H9 (cell line): ENCODE measurements around the gene DOCK10. TPM values are rescaled to one million over a fixed set of nuclear protein-coding genes. Genes with fewer than 3 reads are reported as not detected.

Experiments used
- DNase-seq: peaks from one replicate; pipeline ENCODE4 v3.0.0-alpha.2; 2017
- H2AFZ ChIP-seq: one replicate; pipeline ENCODE4 v1.6.1; 2013; ENCODE audit warnings: mild to moderate bottlenecking, low read length, control low read depth, moderate library complexity
- H2AK5ac ChIP-seq: 2 replicates; pipeline ENCODE4 v1.6.1; 2013; ENCODE audit warnings: low read length, control low read depth, mixed read lengths; ENCODE audit not compliant: insufficient read length
- H2BK120ac ChIP-seq: one replicate; pipeline ENCODE4 v1.6.1; 2013; ENCODE audit warnings: low read depth, mild to moderate bottlenecking, low read length, control low read depth, inconsistent platforms; ENCODE audit not compliant: poor library complexity, severe bottlenecking
- H2BK12ac ChIP-seq: 2 replicates; pipeline ENCODE4 v1.6.1; 2013; ENCODE audit warnings: low read length, control low read depth, mixed read lengths, low read depth; ENCODE audit not compliant: insufficient read length
- H2BK15ac ChIP-seq: 2 replicates; pipeline ENCODE4 v1.6.1; 2013; ENCODE audit warnings: low read depth, low read length, control low read depth
- H2BK20ac ChIP-seq: one replicate; pipeline ENCODE4 v1.6.1; 2013; ENCODE audit warnings: low read depth, mild to moderate bottlenecking, low read length, control low read depth, inconsistent platforms; ENCODE audit not compliant: poor library complexity, severe bottlenecking
- H2BK5ac ChIP-seq: 2 replicates; pipeline ENCODE4 v1.6.1; 2013; ENCODE audit warnings: low read length, control low read depth, mixed read lengths; ENCODE audit not compliant: insufficient read length
- H3K14ac ChIP-seq: 2 replicates; pipeline ENCODE4 v1.6.1; 2013; ENCODE audit warnings: low read length, control low read depth; ENCODE audit not compliant: insufficient read depth
- H3K18ac ChIP-seq: 2 replicates; pipeline ENCODE4 v1.6.1; 2013; ENCODE audit warnings: low read depth, mild to moderate bottlenecking, mixed read lengths, low read length, control low read depth; ENCODE audit not compliant: insufficient read length
- H3K23ac ChIP-seq: 2 replicates; pipeline ENCODE4 v1.6.1; 2013; ENCODE audit warnings: low read length, control low read depth, mixed read lengths, low read depth; ENCODE audit not compliant: insufficient read length
- H3K23me2 ChIP-seq: 2 replicates; pipeline ENCODE4 v1.6.1; 2013; ENCODE audit warnings: low read depth, mild to moderate bottlenecking, mixed read lengths, low read length, control low read depth; ENCODE audit not compliant: insufficient read length, poor library complexity, severe bottlenecking
- H3K27ac ChIP-seq: 2 replicates; pipeline ENCODE4 v1.5.1; 2013; ENCODE audit warnings: low read length, control low read depth, mixed read lengths, low read depth; ENCODE audit not compliant: insufficient read length
- H3K27me3 ChIP-seq: 2 replicates; pipeline ENCODE4 v1.6.1; 2013; ENCODE audit warnings: low read length, control low read depth, inconsistent platforms; ENCODE audit not compliant: insufficient read depth
- H3K4ac ChIP-seq: 2 replicates; pipeline ENCODE4 v1.6.1; 2013; ENCODE audit warnings: low read depth, mild to moderate bottlenecking, control low read depth, inconsistent platforms, low read length, moderate library complexity
- H3K4me1 ChIP-seq: 2 replicates; pipeline ENCODE4 v1.6.1; 2013; ENCODE audit warnings: low read length, control low read depth, inconsistent platforms; ENCODE audit not compliant: insufficient read depth
- H3K4me2 ChIP-seq: 2 replicates; pipeline ENCODE4 v1.6.1; 2013; ENCODE audit warnings: low read length, control low read depth, mixed read lengths; ENCODE audit not compliant: insufficient read length, insufficient read depth
- H3K56ac ChIP-seq: 2 replicates; pipeline ENCODE4 v1.6.1; 2013; ENCODE audit warnings: low read depth, mild to moderate bottlenecking, mixed read lengths, low read length, control low read depth; ENCODE audit not compliant: insufficient read length
- H3K79me1 ChIP-seq: 2 replicates; pipeline ENCODE4 v1.6.1; 2013; ENCODE audit warnings: low read depth, mild to moderate bottlenecking, moderate library complexity, low read length, control low read depth, inconsistent platforms; ENCODE audit not compliant: insufficient read depth, poor library complexity, severe bottlenecking
- H3K79me2 ChIP-seq: 2 replicates; pipeline ENCODE4 v1.6.1; 2013; ENCODE audit warnings: low read length, control low read depth, inconsistent platforms; ENCODE audit not compliant: insufficient read depth
- H3K9ac ChIP-seq: 2 replicates; pipeline ENCODE4 v1.6.1; 2013; ENCODE audit warnings: low read length, control low read depth, mixed read lengths; ENCODE audit not compliant: insufficient read length; ENCODE audit errors: extremely low read depth
- H3K9me3 ChIP-seq: one replicate; pipeline ENCODE4 v1.6.1; 2013; ENCODE audit warnings: low read depth, low read length, inconsistent platforms; ENCODE audit not compliant: control insufficient read depth
- H3T11ph ChIP-seq: one replicate; pipeline ENCODE4 v1.6.1; 2013; ENCODE audit warnings: mild to moderate bottlenecking, low read length, control low read depth, inconsistent platforms
- H4K20me1 ChIP-seq: one replicate; pipeline ENCODE4 v1.6.1; 2013; ENCODE audit not compliant: control insufficient read depth, insufficient read length, insufficient read depth
- H4K5ac ChIP-seq: 2 replicates; pipeline ENCODE4 v1.6.1; 2013; ENCODE audit warnings: low read depth, mild to moderate bottlenecking, mixed read lengths, low read length, control low read depth; ENCODE audit not compliant: insufficient read length
- H4K8ac ChIP-seq: replicated peaks from 2 replicates; pipeline ENCODE4 v1.6.1; 2013; ENCODE audit warnings: low read length, control low read depth, mixed read lengths, low read depth; ENCODE audit not compliant: insufficient read length
- H4K91ac ChIP-seq: 2 replicates; pipeline ENCODE4 v1.6.1; 2013; ENCODE audit warnings: low read depth, mild to moderate bottlenecking, moderate library complexity, mixed read lengths, low read length, control low read depth; ENCODE audit not compliant: insufficient read length
- H3K27ac Mint-ChIP-seq, 3 experiments: 2 replicates in 2 of 3; 3 replicates in 1 of 3; pipeline ENCODE4 v1.8.0; 2020 to 2021; ENCODE audit warnings: mixed read lengths in 3 of 3, mild to moderate bottlenecking in 1 of 3, moderate library complexity in 1 of 3
- H3K27me3 Mint-ChIP-seq: 2 replicates; pipeline ENCODE4 v1.8.0; 2021; ENCODE audit warnings: low read depth, mild to moderate bottlenecking, moderate library complexity, mixed read lengths
- H3K36me3 Mint-ChIP-seq, 3 experiments: 2 replicates in 2 of 3; 3 replicates in 1 of 3; pipeline ENCODE4 v1.8.0; 2020 to 2021; ENCODE audit warnings: low read depth in 3 of 3, mixed read lengths in 3 of 3; ENCODE audit not compliant: insufficient read depth in 1 of 3
- H3K4me1 Mint-ChIP-seq, 2 experiments: 2 replicates each; pipeline ENCODE4 v1.8.0; 2020; ENCODE audit warnings: mixed read lengths in 2 of 2
- H3K4me3 Mint-ChIP-seq, 2 experiments: 2 replicates in 1 of 2; 3 replicates in 1 of 2; pipeline ENCODE4 v1.8.0; 2020 to 2021; ENCODE audit warnings: mild to moderate bottlenecking in 2 of 2, mixed read lengths in 2 of 2, moderate library complexity in 1 of 2
- H3K9me3 Mint-ChIP-seq, 2 experiments: 2 replicates in 1 of 2; 3 replicates in 1 of 2; pipeline ENCODE4 v1.8.0; 2020; ENCODE audit warnings: mild to moderate bottlenecking in 2 of 2, mixed read lengths in 2 of 2, moderate library complexity in 1 of 2
- WGBS: extraction: QIAGEN DNeasy Blood & Tissue Kit; methylation state at CpG from one replicate; pipeline ENCODE4 v1.1.7; 2013; ENCODE audit warnings: missing lambda C conversion rate, low lambda C conversion rate, mixed read lengths; ENCODE audit not compliant: insufficient read length; ENCODE audit errors: extremely low coverage; 5-methylcytosine and 5-hydroxymethylcytosine counted together
- total RNA-seq: library from RNA; stranded (reverse); gene quantifications from 2 replicates; pipeline ENCODE4 v1.2.1, GENCODE V29; 2021
- TF ChIP-seq, protein P1 (sequence below): fragments of 200-600 bp; sonication (generic); conservative IDR thresholded peaks from 3 replicates; pipeline ENCODE4 v1.8.0; 2021; ENCODE audit warnings: antibody characterized with exemption, mild to moderate bottlenecking

Gene DOCK10
- total RNA-seq, 1 experiment from 2014 or later, result 0.79 TPM

DNA sequence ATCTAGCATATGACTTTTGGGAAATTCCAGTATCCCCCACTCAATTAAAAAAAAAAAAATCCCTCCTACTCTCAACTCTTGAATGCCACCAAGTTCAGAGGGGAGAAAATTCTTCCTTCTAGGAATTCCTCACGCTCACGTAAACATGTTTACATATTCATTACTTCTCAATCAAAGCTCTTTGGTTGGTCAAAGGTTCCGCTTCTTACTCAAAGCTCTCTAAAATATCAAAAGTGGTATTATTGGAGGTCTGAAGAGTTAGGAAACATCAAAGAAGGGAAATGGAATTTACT is 4.1 kb downstream of the DOCK10 start:
- WGBS, result no CpG with 5 or more reads among the region's 3 CpGs

More for the DNA sequence above, 4.1 kb downstream of the DOCK10 start:
- no peak overlapping the region for H2BK15ac ChIP-seq
- H3K9ac ChIP-seq, result no peak overlapping the region
- no peak overlapping the region for H2AK5ac ChIP-seq
- H4K20me1 ChIP-seq, result no peaks in the 10 kb centered on the region
- no peak overlapping the region for H3K23ac ChIP-seq
- no peaks in the 10 kb centered on the region for H3K79me2 ChIP-seq
- H2BK20ac ChIP-seq, result no peak overlapping the region
- no peak overlapping the region for H3K4me2 ChIP-seq
- peaks cover 11 to 12% of the 10 kb centered on the region in 2 experiments for H3K4me1 Mint-ChIP-seq
- peaks cover 19% of the 10 kb centered on the region; the same call in 1 of the 2 replicates for H3K27me3 ChIP-seq
- H4K91ac ChIP-seq, result no peak overlapping the region
- H3K27ac Mint-ChIP-seq, result no peak overlapping the region
- no peak overlapping the region for H3K27ac ChIP-seq
- H3K56ac ChIP-seq, result no peak overlapping the region
- peaks cover 50% of the 10 kb centered on the region for H3K27me3 Mint-ChIP-seq
- H3K4me1 ChIP-seq, result no peaks in the 10 kb centered on the region
- no peak overlapping the region for H2BK120ac ChIP-seq
- no peak overlapping the region for H2AFZ ChIP-seq
- no peak overlapping the region for H2BK12ac ChIP-seq
- no peak overlapping the region for H3K14ac ChIP-seq
- no peak overlapping the region for H3T11ph ChIP-seq
- no peak for DNase-seq
- H4K8ac ChIP-seq, result no peak overlapping the region
- TF ChIP-seq, protein P1, sequence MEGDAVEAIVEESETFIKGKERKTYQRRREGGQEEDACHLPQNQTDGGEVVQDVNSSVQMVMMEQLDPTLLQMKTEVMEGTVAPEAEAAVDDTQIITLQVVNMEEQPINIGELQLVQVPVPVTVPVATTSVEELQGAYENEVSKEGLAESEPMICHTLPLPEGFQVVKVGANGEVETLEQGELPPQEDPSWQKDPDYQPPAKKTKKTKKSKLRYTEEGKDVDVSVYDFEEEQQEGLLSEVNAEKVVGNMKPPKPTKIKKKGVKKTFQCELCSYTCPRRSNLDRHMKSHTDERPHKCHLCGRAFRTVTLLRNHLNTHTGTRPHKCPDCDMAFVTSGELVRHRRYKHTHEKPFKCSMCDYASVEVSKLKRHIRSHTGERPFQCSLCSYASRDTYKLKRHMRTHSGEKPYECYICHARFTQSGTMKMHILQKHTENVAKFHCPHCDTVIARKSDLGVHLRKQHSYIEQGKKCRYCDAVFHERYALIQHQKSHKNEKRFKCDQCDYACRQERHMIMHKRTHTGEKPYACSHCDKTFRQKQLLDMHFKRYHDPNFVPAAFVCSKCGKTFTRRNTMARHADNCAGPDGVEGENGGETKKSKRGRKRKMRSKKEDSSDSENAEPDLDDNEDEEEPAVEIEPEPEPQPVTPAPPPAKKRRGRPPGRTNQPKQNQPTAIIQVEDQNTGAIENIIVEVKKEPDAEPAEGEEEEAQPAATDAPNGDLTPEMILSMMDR, result no peak
- no peak overlapping the region for H4K5ac ChIP-seq
- no peak overlapping the region for H2BK5ac ChIP-seq
- H3K36me3 Mint-ChIP-seq, result no peaks in the 10 kb centered on the region
- H3K9me3 ChIP-seq, result no peaks in the 10 kb centered on the region
- H3K4ac ChIP-seq, result no peak overlapping the region
- H3K9me3 Mint-ChIP-seq, result no peaks in the 10 kb centered on the region; a peak in 1 of 5 replicates
- H3K79me1 ChIP-seq, result no peaks in the 10 kb centered on the region
- peaks cover 14% of the 10 kb centered on the region for H3K23me2 ChIP-seq
- no peak overlapping the region for H3K4me3 Mint-ChIP-seq
- no peak overlapping the region for H3K18ac ChIP-seq
